ENCODE results near the gene SLBP.

The SLBP gene

DNA sequence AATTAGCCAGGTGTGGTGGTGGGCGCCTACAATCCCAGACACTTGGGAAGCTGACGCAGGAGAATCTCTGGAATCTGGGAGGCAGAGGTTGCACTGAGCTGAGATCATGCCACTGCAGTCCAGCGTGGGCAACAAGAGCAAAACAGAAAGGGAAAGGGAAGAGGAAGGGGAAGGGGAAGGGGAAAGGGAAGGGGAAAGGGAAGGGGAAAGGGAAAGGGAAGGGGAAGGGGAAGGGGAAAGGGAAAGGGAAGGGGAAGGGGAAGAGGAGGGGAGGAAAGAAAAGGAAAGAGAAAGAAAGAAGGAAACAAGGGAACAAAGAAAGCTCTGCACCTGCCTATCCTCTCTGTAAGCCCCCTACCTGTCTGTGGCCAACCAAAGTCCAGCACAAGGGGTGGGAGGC lies 63.2 kb downstream of the SLBP start:
- no peaks in the 10 kb centered on the region for H3K9me3 ChIP-seq (ENCODE audit: control extremely low read depth in 1 of 5, control insufficient read depth in 4 of 5, insufficient read depth in 2 of 5, low read depth in 1 of 5, low read length in 4 of 5)
- H3K36me3 ChIP-seq (ENCODE audit: control insufficient read depth in 4 of 4, insufficient read depth in 4 of 4, low read length in 3 of 4) = peaks cover 0 to 2% (median 0%) of the 10 kb centered on the region in 4 experiments
- H3K4me3 ChIP-seq (ENCODE audit: control insufficient read depth in 1 of 7, extremely low read depth in 1 of 7, insufficient read depth in 4 of 7, low read depth in 2 of 7, low read length in 6 of 7) = no peak overlapping the region
- CTCF ChIA-PET = interaction anchor here (1.0 kb wide), 1 partner anchor 22 kb away, joined by 3 read pairs; no protein-coding TSS in a partner anchor
- no CpG with 5 or more reads among the region's 3 CpGs for WGBS (ENCODE audit: insufficient coverage)
- H3K27me3 ChIP-seq (replicated peaks in 2 of 5; ENCODE audit: control insufficient read depth in 4 of 5, insufficient read depth in 5 of 5, low read length in 4 of 5) = no peaks in the 10 kb centered on the region
- no peak overlapping the region for H3K27ac ChIP-seq (ENCODE audit: insufficient read depth in 1 of 2, low read depth in 1 of 2, low read length in 2 of 2, poor library complexity in 1 of 2, severe bottlenecking in 2 of 2)
- H3K4me1 ChIP-seq (ENCODE audit: control extremely low read depth in 1 of 4, control insufficient read depth in 4 of 4, insufficient read depth in 4 of 4, low read length in 3 of 4) = no peaks in the 10 kb centered on the region
- POLR2A ChIA-PET = no interaction called here
- no peak for DNase-seq

GRCh38 chr4:1647432-1647831 lies 64.7 kb downstream of the SLBP start:
- H3K4me1 ChIP-seq (ENCODE audit: control extremely low read depth in 1 of 4, control insufficient read depth in 4 of 4, insufficient read depth in 4 of 4, low read length in 3 of 4) = no peaks in the 10 kb centered on the region
- H3K9me3 ChIP-seq (ENCODE audit: control extremely low read depth in 1 of 5, control insufficient read depth in 4 of 5, insufficient read depth in 2 of 5, low read depth in 1 of 5, low read length in 4 of 5) = no peaks in the 10 kb centered on the region
- ChIA-PET CTCF (interaction anchor here (1.5 kb wide), 1 partner anchor 18 kb away, joined by 3 read pairs; no protein-coding TSS in a partner anchor), POLR2A (no interaction called here)
- no peaks in the 10 kb centered on the region for H3K27me3 ChIP-seq (replicated peaks in 2 of 5; ENCODE audit: control insufficient read depth in 4 of 5, insufficient read depth in 5 of 5, low read length in 4 of 5)
- no peak overlapping the region for H3K4me3 ChIP-seq (ENCODE audit: control insufficient read depth in 1 of 7, extremely low read depth in 1 of 7, insufficient read depth in 4 of 7, low read depth in 2 of 7, low read length in 6 of 7)
- 94% methylated on average over 17 of the region's 19 CpGs for WGBS (ENCODE audit: insufficient coverage)
- H3K36me3 ChIP-seq (ENCODE audit: control insufficient read depth in 4 of 4, insufficient read depth in 4 of 4, low read length in 3 of 4) = peaks cover 0 to 2% (median 0%) of the 10 kb centered on the region in 4 experiments
- DNase-seq = no peak
- H3K27ac ChIP-seq (ENCODE audit: insufficient read depth in 1 of 2, low read depth in 1 of 2, low read length in 2 of 2, poor library complexity in 1 of 2, severe bottlenecking in 2 of 2) = no peak overlapping the region

DNA sequence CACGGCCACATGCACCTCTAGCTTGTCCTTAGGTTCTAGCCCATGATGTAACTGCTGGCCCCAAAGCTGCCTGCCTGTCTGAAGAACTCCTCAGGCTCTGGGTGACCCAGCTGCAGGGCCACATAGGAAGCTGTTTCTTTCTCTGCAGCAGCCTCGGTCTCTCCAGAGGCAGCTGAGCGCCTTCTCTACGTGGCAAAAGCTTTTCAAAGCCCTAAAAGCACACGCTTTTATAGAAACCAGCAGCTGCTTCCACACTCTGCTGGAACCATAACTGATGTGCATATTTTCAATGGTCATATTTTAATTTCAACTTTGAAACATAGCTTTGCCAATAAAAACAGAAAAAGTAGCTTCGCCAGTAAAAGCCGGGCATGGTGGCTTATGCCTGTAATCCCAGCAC lies 65.4 kb downstream of the SLBP start:
- CTCF ChIA-PET = interaction anchor here (1.5 kb wide), 1 partner anchor 17 kb away, joined by 3 read pairs; no protein-coding TSS in a partner anchor
- Histone ChIP-seq H3K36me3 (ENCODE audit: control insufficient read depth in 4 of 4, insufficient read depth in 4 of 4, low read length in 3 of 4) (peaks cover 0 to 2% (median 0%) of the 10 kb centered on the region in 4 experiments), H3K9me3 (ENCODE audit: control extremely low read depth in 1 of 5, control insufficient read depth in 4 of 5, insufficient read depth in 2 of 5, low read depth in 1 of 5, low read length in 4 of 5) (no peaks in the 10 kb centered on the region), H3K4me3 (ENCODE audit: control insufficient read depth in 1 of 7, extremely low read depth in 1 of 7, insufficient read depth in 4 of 7, low read depth in 2 of 7, low read length in 6 of 7) (no peak overlapping the region), H3K4me1 (ENCODE audit: control extremely low read depth in 1 of 4, control insufficient read depth in 4 of 4, insufficient read depth in 4 of 4, low read length in 3 of 4) (no peaks in the 10 kb centered on the region), H3K27me3 (replicated peaks in 2 of 5; ENCODE audit: control insufficient read depth in 4 of 5, insufficient read depth in 5 of 5, low read length in 4 of 5) (no peaks in the 10 kb centered on the region), H3K27ac (ENCODE audit: insufficient read depth in 1 of 2, low read depth in 1 of 2, low read length in 2 of 2, poor library complexity in 1 of 2, severe bottlenecking in 2 of 2) (no peak overlapping the region)
- POLR2A ChIA-PET = no interaction called here
- WGBS (ENCODE audit: insufficient coverage) = 100% methylated on average over 1 of the region's 7 CpGs
- no peak for DNase-seq

GRCh38 chr4:1644891-1645657 lies 67.0 kb downstream of the SLBP start:
- CTCF ChIA-PET = no interaction called here
- no peak for DNase-seq
- Histone ChIP-seq H3K9me3 (ENCODE audit: control extremely low read depth in 1 of 5, control insufficient read depth in 4 of 5, insufficient read depth in 2 of 5, low read depth in 1 of 5, low read length in 4 of 5) (no peaks in the 10 kb centered on the region), H3K4me1 (ENCODE audit: control extremely low read depth in 1 of 4, control insufficient read depth in 4 of 4, insufficient read depth in 4 of 4, low read length in 3 of 4) (peaks cover 0 to 2% (median under 1%) of the 10 kb centered on the region in 4 experiments), H3K27me3 (replicated peaks in 2 of 5; ENCODE audit: control insufficient read depth in 4 of 5, insufficient read depth in 5 of 5, low read length in 4 of 5) (no peaks in the 10 kb centered on the region), H3K36me3 (ENCODE audit: control insufficient read depth in 4 of 4, insufficient read depth in 4 of 4, low read length in 3 of 4) (no peaks in the 10 kb centered on the region), H3K4me3 (ENCODE audit: control insufficient read depth in 1 of 7, extremely low read depth in 1 of 7, insufficient read depth in 4 of 7, low read depth in 2 of 7, low read length in 6 of 7) (no peak overlapping the region), H3K27ac (ENCODE audit: insufficient read depth in 1 of 2, low read depth in 1 of 2, low read length in 2 of 2, poor library complexity in 1 of 2, severe bottlenecking in 2 of 2) (no peak overlapping the region)
- POLR2A ChIA-PET = no interaction called here
- 95% methylated on average over 19 of the region's 21 CpGs for WGBS (ENCODE audit: insufficient coverage)

- CTCF ChIA-PET = no interaction called here
- Histone ChIP-seq H3K4me3 (ENCODE audit: control insufficient read depth in 1 of 7, extremely low read depth in 1 of 7, insufficient read depth in 4 of 7, low read depth in 2 of 7, low read length in 6 of 7) (no peak overlapping the region), H3K9me3 (ENCODE audit: control extremely low read depth in 1 of 5, control insufficient read depth in 4 of 5, insufficient read depth in 2 of 5, low read depth in 1 of 5, low read length in 4 of 5) (no peaks in the 10 kb centered on the region), H3K27ac (ENCODE audit: insufficient read depth in 1 of 2, low read depth in 1 of 2, low read length in 2 of 2, poor library complexity in 1 of 2, severe bottlenecking in 2 of 2) (no peak overlapping the region), H3K4me1 (ENCODE audit: control extremely low read depth in 1 of 4, control insufficient read depth in 4 of 4, insufficient read depth in 4 of 4, low read length in 3 of 4) (peaks cover 0 to 4% (median 1%) of the 10 kb centered on the region in 4 experiments), H3K36me3 (ENCODE audit: control insufficient read depth in 4 of 4, insufficient read depth in 4 of 4, low read length in 3 of 4) (no peaks in the 10 kb centered on the region), H3K27me3 (replicated peaks in 2 of 5; ENCODE audit: control insufficient read depth in 4 of 5, insufficient read depth in 5 of 5, low read length in 4 of 5) (no peaks in the 10 kb centered on the region)
- DNase-seq = no peak
- WGBS (ENCODE audit: insufficient coverage) = 96% methylated on average over 44 of the region's 48 CpGs
- POLR2A ChIA-PET = no interaction called here
Observed at GRCh38 chr4:1643971-1644735, 68.0 kb downstream of the SLBP start.

Data from common myeloid progenitor, CD34-positive (primary cell).